ENCODE measurements around the gene AKAP7.
"Not testable (repeated sequence)": the region's sequence is repeated elsewhere in the genome, so short reads cannot be mapped to it uniquely, and the experiment has no call there.

The AKAP7 gene

DNA sequence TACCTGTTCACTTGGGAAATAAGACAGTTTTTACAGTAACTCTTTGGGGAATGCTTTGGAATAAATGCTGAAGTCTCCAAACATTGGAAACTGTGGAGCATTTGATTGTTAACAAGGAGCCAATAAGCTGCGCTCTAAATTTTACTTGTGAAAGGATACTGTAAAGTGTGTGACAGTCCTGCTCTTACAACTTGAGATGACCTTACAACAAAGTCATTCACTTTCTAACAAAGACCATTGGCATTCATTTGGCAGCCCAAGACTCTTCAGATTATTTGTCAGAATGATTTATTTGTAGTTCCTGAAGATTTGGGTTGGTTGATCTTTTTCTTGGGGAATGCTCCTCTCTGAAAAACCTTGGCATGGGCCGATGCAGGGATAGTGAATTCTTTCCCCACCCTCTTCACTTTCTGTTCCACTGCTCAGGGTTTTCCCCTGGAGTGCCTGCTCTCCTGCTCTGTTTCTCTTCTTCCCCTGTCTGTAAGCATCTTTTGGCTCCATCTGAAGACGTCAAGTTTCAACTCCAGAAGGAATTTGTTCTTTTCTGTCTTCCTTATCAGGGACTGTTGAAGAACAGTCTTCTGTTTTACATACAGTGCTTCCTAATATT is 116.4 kb downstream of the AKAP7 start:
- no peak for DNase-seq (ENCODE audit: low read depth in 2 of 2)

DNA sequence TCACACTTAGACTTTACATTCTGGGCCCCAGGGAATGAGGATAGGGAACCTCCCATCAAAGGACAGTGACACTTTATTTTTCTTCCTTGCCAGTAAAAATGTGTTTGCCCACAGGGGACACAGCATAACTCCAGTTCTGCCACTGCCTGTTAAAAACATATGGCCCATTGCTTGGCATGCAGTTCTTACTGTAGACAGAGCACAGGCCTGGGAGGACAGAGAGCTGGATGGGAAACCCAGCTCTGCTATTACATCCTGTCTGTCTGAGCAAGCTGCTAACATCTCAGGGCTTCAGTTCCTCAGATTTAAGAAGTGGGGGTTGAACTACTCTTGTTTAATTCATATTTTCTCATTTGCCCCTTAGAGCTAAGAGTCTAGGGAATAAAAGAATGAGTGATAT is 120.2 kb downstream of the AKAP7 start:
- no peak for DNase-seq (ENCODE audit: low read depth in 2 of 2)

DNA sequence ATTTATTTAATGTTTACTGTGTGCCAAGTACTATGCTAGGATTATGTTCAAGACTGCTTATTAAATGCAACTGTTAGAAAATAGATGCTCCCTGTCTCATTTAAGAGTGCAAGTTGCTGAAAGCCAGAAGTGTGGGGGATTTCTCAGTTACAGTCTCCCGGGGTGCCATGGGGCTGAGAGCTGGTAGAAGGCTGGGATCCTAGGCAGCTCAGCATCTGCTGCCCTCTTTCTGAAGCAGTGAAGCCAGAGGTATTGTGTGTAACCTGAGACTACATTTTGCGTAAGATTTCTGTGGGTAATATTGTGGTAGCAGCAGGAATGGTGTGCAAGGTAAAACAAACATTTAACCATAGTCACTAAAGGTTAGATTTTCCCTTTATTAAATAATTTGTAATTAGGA is 120.6 kb downstream of the AKAP7 start:
- no peak for DNase-seq (ENCODE audit: low read depth in 2 of 2)

GRCh38 chr6:131257104-131257503 is 121.8 kb downstream of the AKAP7 start:
- no peak for DNase-seq (ENCODE audit: low read depth in 2 of 2)

GRCh38 chr6:131258010-131258652 is 122.9 kb downstream of the AKAP7 start:
- DNase-seq (ENCODE audit: low read depth in 2 of 2), result no peak

DNA sequence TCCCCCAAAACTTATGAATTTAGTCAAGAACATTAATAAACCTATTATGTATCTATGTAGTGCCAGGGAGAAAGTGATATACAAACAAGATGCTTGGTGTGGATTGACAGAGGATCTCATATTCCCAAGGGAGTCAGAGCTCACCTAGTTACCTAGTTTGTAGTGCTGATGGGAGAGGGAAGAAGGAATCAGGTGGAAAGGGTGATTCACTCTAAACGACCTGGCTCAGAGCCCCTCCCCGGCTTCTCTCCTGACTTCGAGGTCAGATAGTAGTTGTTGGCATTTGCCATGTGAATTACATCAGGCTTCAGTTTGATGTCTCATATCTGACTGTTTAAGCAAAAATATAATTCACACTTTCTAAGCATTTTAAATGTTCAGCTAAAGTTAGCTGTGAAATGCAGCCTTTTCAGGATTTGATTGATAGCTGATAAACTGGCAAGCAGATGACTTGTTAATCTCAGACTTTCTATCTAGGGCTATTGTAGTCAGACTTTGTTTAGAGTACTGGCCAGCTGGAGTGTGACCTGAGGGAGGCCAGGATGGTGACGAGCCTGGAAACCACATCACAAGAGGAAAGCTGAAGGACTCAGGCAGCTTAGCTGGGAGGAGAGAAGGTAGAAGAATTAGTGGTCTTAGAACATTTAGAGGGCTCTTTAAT is 123.7 kb downstream of the AKAP7 start:
- DNase-seq (ENCODE audit: low read depth in 2 of 2), result no peak

DNA sequence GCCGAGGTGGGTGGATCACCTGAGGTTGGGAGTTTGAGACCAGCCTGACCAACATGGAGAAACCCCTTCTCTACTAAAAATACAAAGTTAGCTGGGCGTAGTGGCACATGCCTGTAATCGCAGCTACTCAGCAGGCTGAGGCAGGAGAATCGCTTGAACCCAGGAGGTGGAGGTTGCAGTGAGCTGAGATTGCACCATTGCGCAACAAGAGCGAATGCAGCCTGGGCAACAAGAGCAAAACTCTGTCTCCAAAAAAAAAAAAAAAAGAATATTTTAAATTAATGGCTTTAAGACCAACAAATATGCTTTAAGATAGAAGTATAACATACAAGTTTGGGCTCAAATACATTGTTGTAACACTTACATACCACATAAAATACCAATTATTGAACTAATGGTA is 125.7 kb downstream of the AKAP7 start:
- DNase-seq (ENCODE audit: low read depth in 2 of 2), result not testable (repeated sequence)

DNA sequence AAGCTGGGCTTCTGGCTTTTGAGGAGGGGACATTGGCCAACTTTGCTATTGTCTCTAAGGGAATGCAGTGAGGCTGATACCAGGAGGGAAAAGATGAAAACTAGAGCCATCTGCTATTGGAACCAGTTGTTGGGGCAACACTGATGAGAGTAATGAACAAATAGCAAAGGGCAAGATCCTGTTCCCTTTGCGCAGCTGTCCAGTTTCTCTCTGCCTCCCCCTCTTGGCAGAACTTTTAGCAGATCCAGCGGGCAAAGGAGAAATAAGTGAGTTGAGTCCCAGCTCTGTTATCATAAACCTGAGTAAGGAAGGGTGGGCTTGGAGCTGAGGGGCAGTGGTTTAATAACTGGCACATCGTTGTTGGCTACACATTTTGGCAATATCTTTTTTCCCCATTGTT is 126.8 kb downstream of the AKAP7 start:
- no peak for DNase-seq (ENCODE audit: low read depth in 2 of 2)

GRCh38 chr6:131265939-131266338 is 130.7 kb downstream of the AKAP7 start:
- DNase-seq (ENCODE audit: low read depth in 2 of 2), result no peak

DNA sequence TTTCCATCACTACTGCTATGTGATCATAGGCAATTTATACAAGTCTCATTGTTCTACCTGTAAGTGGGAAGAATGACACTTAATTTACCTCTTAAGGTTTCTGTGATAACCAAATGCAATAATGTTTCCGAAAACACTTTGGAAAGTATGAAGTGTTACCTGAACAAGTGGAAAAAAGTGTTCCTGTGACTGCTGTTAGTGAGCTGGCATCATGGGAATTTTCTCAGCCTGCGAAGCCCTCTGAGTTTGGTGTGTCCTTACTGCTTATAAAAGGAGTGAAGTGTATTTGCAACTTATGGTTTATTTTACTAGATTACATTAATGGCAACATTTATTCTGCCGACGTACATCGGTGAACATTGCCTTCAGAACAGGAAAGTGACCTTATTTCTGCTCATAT is 133.0 kb downstream of the AKAP7 start:
- DNase-seq (ENCODE audit: low read depth in 2 of 2), result no peak

GRCh38 chr6:131269565-131270391 is 134.5 kb downstream of the AKAP7 start:
- no peak for DNase-seq (ENCODE audit: low read depth in 2 of 2)

DNA sequence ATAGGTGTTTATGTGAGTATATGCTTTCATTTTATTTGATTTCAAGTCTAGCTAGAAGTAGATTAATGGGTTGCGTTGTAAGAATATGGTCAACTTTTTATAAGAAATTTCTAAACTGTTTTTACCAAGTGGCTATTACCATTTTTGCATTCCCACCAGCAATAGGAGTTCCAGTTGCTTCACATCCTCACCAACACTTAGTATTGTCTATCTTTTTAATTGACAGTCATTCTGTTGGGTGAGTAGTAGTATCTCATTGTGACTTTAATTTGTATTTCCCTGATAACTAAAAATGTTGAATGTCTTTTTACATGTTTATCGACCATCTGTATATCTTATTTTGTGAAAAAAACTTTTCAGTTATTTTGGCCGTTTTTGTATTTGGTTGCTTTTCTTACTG is 135.3 kb downstream of the AKAP7 start:
- DNase-seq (ENCODE audit: low read depth in 2 of 2), result no peak

DNA sequence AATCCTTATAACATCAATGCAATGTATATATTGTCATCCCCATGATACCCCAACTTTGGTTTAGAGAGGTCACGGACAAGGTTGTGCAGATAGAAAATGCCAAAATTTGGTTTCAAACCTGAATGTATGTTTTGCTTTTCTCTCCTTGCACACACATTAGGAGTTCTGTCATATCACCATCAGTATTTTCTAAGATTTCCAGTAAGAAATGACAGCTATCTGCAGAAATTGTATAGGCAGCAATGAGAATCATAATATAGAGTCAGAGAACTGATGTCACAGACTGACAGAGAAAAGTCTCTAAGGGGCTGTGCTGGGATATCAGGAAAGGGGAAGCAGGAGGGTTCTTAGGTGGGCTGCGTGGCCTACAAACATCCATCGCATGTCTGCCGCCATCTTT is 140.0 kb downstream of the AKAP7 start:
- DNase-seq (ENCODE audit: low read depth in 2 of 2), result no peak

DNA sequence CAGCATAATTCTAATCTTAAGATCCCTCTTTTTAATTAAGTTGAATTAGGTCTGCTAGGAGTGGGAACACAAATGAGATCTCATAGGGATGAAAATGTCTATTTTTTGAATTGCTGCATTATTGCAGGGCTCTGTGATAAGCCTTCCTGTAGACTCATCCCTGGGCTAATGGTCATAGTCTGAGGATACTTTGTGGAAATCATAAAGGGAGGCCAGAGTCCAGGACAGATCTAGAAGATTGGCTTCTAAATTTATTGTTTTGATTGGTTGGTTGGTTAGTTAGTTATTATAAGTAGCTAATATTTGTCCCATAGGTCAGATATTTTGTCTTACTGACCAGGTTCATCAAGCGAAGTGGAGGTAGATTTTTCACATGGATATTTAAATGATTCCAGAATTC is 142.3 kb downstream of the AKAP7 start:
- no peak for DNase-seq (ENCODE audit: low read depth in 2 of 2)

- peak in 1 of 2 experiments; percentile 4 for DNase-seq (ENCODE audit: low read depth in 2 of 2)
Measured at GRCh38 chr6:131281471-131282270, 146.4 kb downstream of the AKAP7 start.

GRCh38 chr6:131282365-131282764 is 147.1 kb downstream of the AKAP7 start:
- no peak for DNase-seq (ENCODE audit: low read depth in 2 of 2)

DNA sequence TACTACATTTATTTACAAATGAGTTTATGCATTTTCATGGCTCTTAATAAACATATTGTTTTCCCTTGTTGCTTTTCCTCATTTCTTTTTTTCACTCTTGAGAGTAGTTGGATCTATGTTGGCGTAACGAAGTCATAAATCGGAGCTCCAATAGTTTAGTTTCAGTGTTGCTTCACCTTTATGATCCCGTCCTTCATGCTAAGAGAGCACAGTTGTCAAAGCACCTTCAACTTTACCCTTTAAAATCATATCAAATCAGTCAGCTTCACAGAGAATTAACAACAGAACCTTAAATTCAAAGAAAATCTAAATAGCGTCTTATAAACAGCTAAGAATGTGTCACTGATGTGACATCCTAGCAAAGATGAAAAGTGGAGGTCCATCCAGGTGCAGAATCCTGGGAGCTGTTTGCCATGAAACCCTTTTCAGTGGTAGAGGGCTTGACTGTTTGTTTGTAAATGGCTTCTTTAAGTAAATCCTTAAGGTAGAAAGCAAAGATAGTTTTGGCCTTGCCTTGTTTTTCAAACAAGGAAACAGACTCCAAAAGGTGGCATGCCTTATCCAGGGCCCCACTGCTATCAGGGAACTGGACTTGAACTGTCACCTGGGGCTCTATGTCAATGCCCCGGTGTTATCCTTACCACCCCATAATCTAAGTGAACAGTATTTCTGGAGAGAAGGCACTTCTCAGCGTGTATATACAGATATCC is 148.4 kb downstream of the AKAP7 start:
- DNase-seq (ENCODE audit: low read depth in 2 of 2), result no peak

- no peak for DNase-seq (ENCODE audit: low read depth in 2 of 2)
Measured at GRCh38 chr6:131285548-131285947, 150.3 kb downstream of the AKAP7 start.

GRCh38 chr6:131286469-131287040 is 151.3 kb downstream of the AKAP7 start:
- no peak for DNase-seq (ENCODE audit: low read depth in 2 of 2)

DNA sequence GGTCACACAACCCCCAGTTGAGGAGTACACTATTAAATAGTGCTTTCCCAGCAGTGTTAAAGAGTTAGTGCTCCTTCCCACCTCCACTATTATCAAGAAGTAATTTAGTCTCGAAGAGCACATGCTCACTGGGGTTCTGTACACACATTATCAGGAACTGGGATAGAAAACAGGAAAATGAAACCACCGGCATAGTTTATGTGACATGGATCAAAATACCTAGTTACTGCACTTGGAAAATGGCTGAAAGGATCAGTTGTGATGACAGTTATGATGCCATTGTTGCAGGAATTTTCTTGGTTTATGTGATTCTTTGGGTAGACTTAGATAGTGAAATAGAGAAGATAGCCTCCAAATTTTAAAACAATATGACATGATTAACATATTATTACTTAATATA is 152.9 kb downstream of the AKAP7 start:
- no peak for DNase-seq (ENCODE audit: low read depth in 2 of 2)

DNA sequence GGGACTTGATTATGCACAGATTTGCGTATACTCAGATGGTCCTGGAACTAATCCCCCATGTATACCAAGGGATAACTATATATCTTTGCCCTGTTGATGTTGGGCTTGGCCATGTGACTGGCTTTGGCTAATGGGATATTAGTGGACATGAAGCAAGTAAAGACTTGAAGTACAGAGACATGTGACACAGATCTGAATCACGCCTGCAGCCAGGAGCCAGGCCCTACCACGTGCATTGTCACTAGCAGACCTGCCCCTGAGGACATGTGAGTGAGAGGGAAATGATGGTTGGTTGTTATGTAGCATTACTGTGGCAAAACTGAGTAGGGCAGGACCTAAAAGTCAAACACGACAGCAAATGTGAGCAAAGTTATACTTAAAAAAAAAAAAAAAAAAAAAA is 155.7 kb downstream of the AKAP7 start:
- no peak for DNase-seq (ENCODE audit: low read depth in 2 of 2)

All from fibroblast of skin of left quadriceps (primary cell).